ENCODE results near the gene STARD5.
"Not testable (repeated sequence)": the region's sequence is repeated elsewhere in the genome, so short reads cannot be mapped to it uniquely, and the experiment has no call there.

STARD5 gene

DNA sequence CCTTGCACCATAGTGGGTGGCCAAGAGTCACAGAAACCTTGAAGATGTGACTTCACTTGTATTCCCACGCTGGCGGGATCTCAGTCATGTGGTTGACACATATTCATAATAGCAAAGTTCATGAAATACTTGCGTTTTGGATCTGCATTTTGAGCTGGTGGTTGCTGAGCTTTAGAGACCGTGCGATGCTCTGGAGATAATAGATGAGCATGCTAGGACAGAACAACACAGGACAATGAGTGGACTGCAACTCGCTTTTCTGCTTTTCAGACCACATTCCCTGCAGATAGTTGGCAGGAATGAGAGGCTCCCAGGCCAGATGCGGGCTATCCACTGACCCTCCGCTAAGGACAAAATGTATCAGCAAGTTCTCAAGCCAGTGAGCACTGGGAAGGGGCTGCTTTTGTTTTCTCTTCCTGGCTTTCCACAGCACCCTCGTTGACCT, 13.8 kb upstream of the STARD5 start:
- WGBS, 2 experiments (ENCODE audit: insufficient coverage in 2 of 2): 92 to 93% methylated on average over 6 to 8 of the region's 9 CpGs
- H3K27ac ChIP-seq (ENCODE audit: low read depth, low read length, severe bottlenecking): no peak overlapping the region

DNA sequence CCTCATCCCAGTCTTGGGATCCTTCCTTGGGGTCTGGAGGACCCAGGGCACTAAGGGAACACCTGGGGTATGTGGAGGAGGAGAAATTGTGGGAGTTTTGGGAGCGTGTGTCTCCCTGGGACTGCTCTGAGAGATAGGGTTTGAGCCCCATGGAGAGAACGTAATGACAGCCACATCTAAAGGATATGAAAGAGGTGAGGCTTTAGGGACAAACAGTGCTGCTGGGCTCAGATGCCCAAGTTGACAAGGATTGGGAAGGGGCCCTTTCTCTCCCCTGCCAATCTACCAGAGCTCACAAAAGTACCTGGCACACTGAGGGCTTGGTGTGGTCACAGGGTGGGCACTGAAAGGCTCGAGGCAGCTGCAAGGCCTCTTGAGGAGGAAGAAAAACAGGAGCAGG, 13.3 kb upstream of the STARD5 start:
- H3K27ac ChIP-seq (ENCODE audit: low read depth, low read length, severe bottlenecking): no peak overlapping the region
- 80 to 90% methylated on average over 1 to 3 of the region's 3 CpGs for WGBS, 2 experiments (ENCODE audit: insufficient coverage in 2 of 2)
- no peaks in the 10 kb centered on the region for H3K36me3 ChIP-seq (ENCODE audit: control insufficient read depth, insufficient read depth, low read length)
- H3K9me3 ChIP-seq (ENCODE audit: control insufficient read depth, low read length): no peaks in the 10 kb centered on the region
- no peaks in the 10 kb centered on the region for H3K4me1 ChIP-seq (ENCODE audit: control insufficient read depth, insufficient read depth, low read length, poor library complexity, severe bottlenecking)
- H3K4me3 ChIP-seq (ENCODE audit: extremely low read depth, insufficient read depth, low read length, poor library complexity, severe bottlenecking): no peak overlapping the region

More for the DNA sequence above, 13.8 kb upstream of the STARD5 start:
- H3K4me1 ChIP-seq (ENCODE audit: control insufficient read depth, insufficient read depth, low read length, poor library complexity, severe bottlenecking): no peaks in the 10 kb centered on the region
- H3K36me3 ChIP-seq (ENCODE audit: control insufficient read depth, insufficient read depth, low read length): no peaks in the 10 kb centered on the region
- no peak overlapping the region for H3K4me3 ChIP-seq (ENCODE audit: extremely low read depth, insufficient read depth, low read length, poor library complexity, severe bottlenecking)
- no peaks in the 10 kb centered on the region for H3K9me3 ChIP-seq (ENCODE audit: control insufficient read depth, low read length)

DNA sequence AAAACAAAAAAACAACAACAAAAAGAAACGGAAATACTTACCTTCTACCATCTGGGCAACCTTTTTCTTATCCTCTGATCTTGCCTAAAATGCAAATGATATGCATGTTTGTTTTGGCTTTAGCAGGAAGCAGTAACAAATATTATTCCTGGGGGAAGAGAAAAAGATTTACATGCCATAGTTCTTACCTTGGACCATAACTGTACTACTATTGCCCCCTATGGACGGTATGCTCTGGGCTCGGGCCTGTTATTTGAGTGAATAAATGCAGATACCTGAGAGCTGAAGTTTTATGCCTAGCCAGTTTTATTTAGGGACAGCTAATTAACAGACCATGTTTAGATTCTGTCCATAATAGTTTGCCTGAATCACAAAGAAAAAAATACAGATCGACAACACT, 12.6 kb upstream of the STARD5 start:
- 100% methylated on average over 1 of the region's 4 CpGs; no CpG with 5 or more reads in 1 of the 2 experiments for WGBS, 2 experiments (ENCODE audit: insufficient coverage in 2 of 2)
- Histone ChIP-seq H3K4me1 (ENCODE audit: control insufficient read depth, insufficient read depth, low read length, poor library complexity, severe bottlenecking) (peaks cover 4% of the 10 kb centered on the region), H3K9me3 (ENCODE audit: control insufficient read depth, low read length) (no peaks in the 10 kb centered on the region), H3K4me3 (ENCODE audit: extremely low read depth, insufficient read depth, low read length, poor library complexity, severe bottlenecking) (no peak overlapping the region), H3K27ac (ENCODE audit: low read depth, low read length, severe bottlenecking) (no peak overlapping the region), H3K36me3 (ENCODE audit: control insufficient read depth, insufficient read depth, low read length) (no peaks in the 10 kb centered on the region)

DNA sequence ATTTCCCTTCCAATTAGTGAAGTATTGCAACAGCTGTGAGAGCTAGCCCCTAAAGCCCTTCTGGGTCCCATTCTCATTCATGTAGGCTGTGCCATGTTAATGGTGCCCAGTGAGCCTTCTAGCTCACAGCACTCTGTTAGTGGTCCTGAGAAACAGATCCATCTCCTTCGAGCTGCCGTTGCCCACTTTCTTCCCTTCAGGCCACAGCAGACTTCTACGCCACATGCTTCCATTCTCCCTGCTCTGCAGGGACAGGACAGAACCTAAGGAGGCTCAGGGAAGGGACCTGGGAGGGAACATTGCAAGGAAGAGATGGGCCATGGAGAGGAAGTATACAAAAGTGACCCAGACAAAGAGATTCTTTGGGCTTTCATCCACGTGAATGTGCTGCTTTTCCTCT, 11.7 kb upstream of the STARD5 start:
- H3K9me3 ChIP-seq (ENCODE audit: control insufficient read depth, low read length): no peaks in the 10 kb centered on the region
- H3K4me1 ChIP-seq (ENCODE audit: control insufficient read depth, insufficient read depth, low read length, poor library complexity, severe bottlenecking): peaks cover 9% of the 10 kb centered on the region
- H3K36me3 ChIP-seq (ENCODE audit: control insufficient read depth, insufficient read depth, low read length): no peaks in the 10 kb centered on the region
- WGBS, 2 experiments (ENCODE audit: insufficient coverage in 2 of 2): 96% methylated on average over 3 of the region's 4 CpGs; no CpG with 5 or more reads in 1 of the 2 experiments
- no peak overlapping the region for H3K27ac ChIP-seq (ENCODE audit: low read depth, low read length, severe bottlenecking)
- H3K4me3 ChIP-seq (ENCODE audit: extremely low read depth, insufficient read depth, low read length, poor library complexity, severe bottlenecking): no peak overlapping the region

DNA sequence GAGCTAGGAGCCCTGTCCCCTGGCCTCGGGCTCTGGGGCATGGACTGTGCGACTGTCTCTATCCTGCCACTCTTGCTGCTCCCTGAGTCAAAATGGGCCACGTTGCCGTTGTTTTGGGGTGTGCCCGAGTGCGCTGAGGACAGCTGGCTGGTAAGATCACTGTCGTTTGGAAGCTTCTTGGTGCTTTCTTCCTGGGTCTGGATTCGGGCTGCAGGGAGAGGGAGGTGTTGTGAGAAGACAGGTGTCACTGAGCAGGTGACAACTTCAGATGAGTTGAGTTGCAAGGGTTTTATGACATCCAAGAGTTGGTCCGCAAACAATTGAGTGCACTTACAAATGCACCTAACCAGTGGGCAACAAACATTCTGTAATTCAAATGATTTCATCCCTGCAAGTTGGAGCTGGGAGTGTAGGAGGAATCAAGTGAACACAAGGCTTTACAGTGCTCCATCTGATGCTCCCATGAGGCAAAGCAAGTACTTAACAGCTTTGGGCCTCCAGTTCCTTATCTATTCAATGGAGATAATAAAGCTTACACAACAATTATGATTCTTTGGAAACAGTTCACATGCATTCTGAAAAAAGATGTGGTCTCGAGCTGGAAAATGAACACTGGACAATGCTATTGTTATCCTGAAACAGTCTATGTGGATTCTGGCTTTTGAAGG, 11.0 kb upstream of the STARD5 start:
- no peak overlapping the region for H3K27ac ChIP-seq (ENCODE audit: low read depth, low read length, severe bottlenecking)
- WGBS, 2 experiments (ENCODE audit: insufficient coverage in 2 of 2): 92 to 96% methylated on average over 7 to 9 of the region's 10 CpGs
- H3K9me3 ChIP-seq (ENCODE audit: control insufficient read depth, low read length): no peaks in the 10 kb centered on the region
- H3K4me3 ChIP-seq (ENCODE audit: extremely low read depth, insufficient read depth, low read length, poor library complexity, severe bottlenecking): no peak overlapping the region
- H3K4me1 ChIP-seq (ENCODE audit: control insufficient read depth, insufficient read depth, low read length, poor library complexity, severe bottlenecking): peaks cover 9% of the 10 kb centered on the region
- H3K36me3 ChIP-seq (ENCODE audit: control insufficient read depth, insufficient read depth, low read length): no peaks in the 10 kb centered on the region

DNA sequence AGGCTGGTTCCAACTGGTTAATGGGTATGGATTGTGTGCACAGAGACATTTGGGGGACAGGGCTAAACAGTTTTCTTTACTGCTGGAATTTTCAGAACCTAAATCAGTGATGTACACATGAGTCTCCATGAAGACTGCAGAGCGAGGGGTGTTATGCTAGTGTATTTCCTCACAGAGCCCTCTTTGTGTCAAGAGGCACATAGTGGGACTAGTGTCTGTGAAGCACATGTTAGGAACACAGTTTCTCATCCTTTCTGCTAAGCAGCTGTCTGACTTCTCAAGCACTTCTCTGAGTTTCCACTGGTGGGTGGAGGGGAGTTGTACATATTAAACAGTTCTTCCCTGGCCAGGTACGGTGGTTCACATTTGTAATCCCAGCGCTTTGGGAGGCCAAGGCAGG, 9.4 kb upstream of the STARD5 start:
- H3K4me1 ChIP-seq (ENCODE audit: control insufficient read depth, insufficient read depth, low read length, poor library complexity, severe bottlenecking): peaks cover 9% of the 10 kb centered on the region
- no peak overlapping the region for H3K27ac ChIP-seq (ENCODE audit: low read depth, low read length, severe bottlenecking)
- no peaks in the 10 kb centered on the region for H3K9me3 ChIP-seq (ENCODE audit: control insufficient read depth, low read length)
- no peaks in the 10 kb centered on the region for H3K36me3 ChIP-seq (ENCODE audit: control insufficient read depth, insufficient read depth, low read length)
- H3K4me3 ChIP-seq (ENCODE audit: extremely low read depth, insufficient read depth, low read length, poor library complexity, severe bottlenecking): no peak overlapping the region
- WGBS, 2 experiments (ENCODE audit: insufficient coverage in 2 of 2): 94 to 100% methylated on average over 2 to 3 of the region's 3 CpGs

DNA sequence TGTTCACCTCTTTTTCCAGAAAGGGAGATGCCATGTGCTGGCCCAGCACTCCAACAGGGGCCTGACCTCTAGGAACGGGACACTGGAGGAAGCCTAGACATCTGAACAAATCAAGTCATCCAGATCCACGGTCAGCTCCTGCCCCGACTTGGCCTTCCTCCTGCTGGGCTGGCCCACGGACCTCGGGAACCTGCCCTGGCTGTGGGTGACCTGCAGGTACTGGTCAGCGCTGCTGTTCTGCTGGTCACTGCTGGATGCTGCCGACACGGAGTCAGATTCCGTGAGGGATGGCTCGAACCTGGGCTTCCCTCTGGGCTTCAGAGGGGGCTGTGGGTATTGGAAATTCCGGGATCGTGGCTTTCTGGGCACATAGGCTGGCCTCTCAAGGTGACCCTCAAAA, 8.4 kb upstream of the STARD5 start:
- WGBS, 2 experiments (ENCODE audit: insufficient coverage in 2 of 2): 93 to 94% methylated on average over 9 to 12 of the region's 12 CpGs
- Histone ChIP-seq H3K4me3 (ENCODE audit: extremely low read depth, insufficient read depth, low read length, poor library complexity, severe bottlenecking) (no peak overlapping the region), H3K4me1 (ENCODE audit: control insufficient read depth, insufficient read depth, low read length, poor library complexity, severe bottlenecking) (peaks cover 9% of the 10 kb centered on the region), H3K36me3 (ENCODE audit: control insufficient read depth, insufficient read depth, low read length) (no peaks in the 10 kb centered on the region), H3K9me3 (ENCODE audit: control insufficient read depth, low read length) (no peaks in the 10 kb centered on the region), H3K27ac (ENCODE audit: low read depth, low read length, severe bottlenecking) (no peak overlapping the region)

DNA sequence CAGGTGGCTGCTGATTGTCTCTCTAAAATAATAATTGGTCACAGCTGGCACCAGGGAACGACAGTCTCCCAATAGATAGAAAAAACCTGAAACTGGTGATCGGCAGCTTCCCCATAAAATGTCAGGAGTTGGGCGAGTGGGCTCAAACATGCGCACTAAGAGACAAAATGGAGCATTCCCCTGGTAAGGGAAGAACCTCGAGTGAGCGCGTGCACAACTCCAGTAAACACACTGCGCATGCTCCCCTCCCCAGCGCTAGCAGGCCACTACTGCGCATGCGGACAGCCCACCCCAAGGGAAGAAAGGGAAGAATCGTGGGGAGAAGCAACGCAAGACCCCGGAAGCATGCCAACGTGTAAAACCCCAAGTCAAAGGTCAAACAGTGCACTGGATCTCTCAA, 7.7 kb upstream of the STARD5 start:
- Histone ChIP-seq H3K27ac (ENCODE audit: low read depth, low read length, severe bottlenecking) (no peak overlapping the region), H3K36me3 (ENCODE audit: control insufficient read depth, insufficient read depth, low read length) (no peaks in the 10 kb centered on the region), H3K9me3 (ENCODE audit: control insufficient read depth, low read length) (no peaks in the 10 kb centered on the region), H3K4me3 (ENCODE audit: extremely low read depth, insufficient read depth, low read length, poor library complexity, severe bottlenecking) (no peak overlapping the region), H3K4me1 (ENCODE audit: control insufficient read depth, insufficient read depth, low read length, poor library complexity, severe bottlenecking) (peaks cover 9% of the 10 kb centered on the region)
- WGBS, 2 experiments (ENCODE audit: insufficient coverage in 2 of 2): 93 to 98% methylated on average over 14 to 15 of the region's 15 CpGs

DNA sequence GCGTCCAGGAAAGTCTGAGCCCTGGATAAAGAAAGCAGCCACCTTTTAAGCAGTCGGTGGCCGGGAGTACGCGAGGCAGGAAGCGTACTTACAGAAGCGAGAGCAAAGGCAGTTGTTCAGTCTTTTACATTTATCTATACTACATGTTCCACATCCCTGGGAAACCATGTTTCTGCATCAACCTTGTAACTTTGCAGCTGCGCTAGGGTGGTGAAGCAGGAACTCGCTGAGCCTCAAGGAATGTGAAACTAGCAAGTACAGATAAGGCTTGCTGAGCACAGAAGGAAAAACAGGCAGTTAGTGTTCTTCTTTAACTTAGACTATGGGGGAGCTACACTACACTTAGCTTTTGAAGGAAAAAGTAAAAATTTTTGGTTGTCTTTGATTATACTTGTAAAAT, 7.2 kb upstream of the STARD5 start:
- H3K9me3 ChIP-seq (ENCODE audit: control insufficient read depth, low read length); H3K36me3 ChIP-seq (ENCODE audit: control insufficient read depth, insufficient read depth, low read length); H3K27ac ChIP-seq (ENCODE audit: low read depth, low read length, severe bottlenecking); H3K4me1 ChIP-seq (ENCODE audit: control insufficient read depth, insufficient read depth, low read length, poor library complexity, severe bottlenecking); H3K4me3 ChIP-seq (ENCODE audit: extremely low read depth, insufficient read depth, low read length, poor library complexity, severe bottlenecking): not testable (repeated sequence)
- WGBS, 2 experiments (ENCODE audit: insufficient coverage in 2 of 2): 90 to 95% methylated on average over 7 to 9 of the region's 9 CpGs

DNA sequence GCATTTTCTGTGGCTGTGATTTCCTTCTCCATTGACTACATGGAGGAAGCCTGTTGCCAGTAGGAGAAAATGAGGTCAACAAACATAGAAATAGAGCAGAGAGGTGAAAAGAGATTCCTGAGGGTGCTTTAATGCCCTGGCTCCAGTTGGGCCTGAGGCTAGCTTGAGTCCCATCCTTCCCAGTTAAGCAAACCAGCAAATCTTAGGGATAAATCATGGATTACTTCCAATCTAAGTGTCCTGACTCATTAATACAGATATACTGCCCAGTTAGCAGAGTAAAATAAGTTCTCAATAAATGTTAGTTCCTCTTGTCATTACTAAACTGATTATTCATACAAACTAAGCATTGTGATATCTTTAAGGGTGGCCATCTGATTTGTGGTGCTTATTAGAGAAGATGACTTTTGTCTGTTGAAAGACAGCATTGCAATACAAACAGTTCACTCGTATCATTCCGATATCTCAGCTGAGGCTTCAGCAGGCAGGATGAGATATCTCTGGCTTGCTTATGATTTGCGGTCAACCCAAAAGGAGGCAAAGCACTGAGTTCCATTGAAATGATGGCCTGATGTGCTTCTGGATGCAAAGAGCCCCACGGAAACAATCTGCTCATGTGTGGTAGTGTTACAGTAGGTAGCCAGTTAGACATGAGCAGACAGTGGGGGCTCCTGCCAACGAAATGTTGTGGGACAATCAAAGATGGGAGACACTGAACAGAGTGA, 6.6 kb upstream of the STARD5 start:
- Histone ChIP-seq H3K27ac (ENCODE audit: low read depth, low read length, severe bottlenecking) (no peak overlapping the region), H3K36me3 (ENCODE audit: control insufficient read depth, insufficient read depth, low read length) (no peaks in the 10 kb centered on the region), H3K4me1 (ENCODE audit: control insufficient read depth, insufficient read depth, low read length, poor library complexity, severe bottlenecking) (peaks cover 9% of the 10 kb centered on the region), H3K9me3 (ENCODE audit: control insufficient read depth, low read length) (no peaks in the 10 kb centered on the region), H3K4me3 (ENCODE audit: extremely low read depth, insufficient read depth, low read length, poor library complexity, severe bottlenecking) (no peak overlapping the region)
- 92 to 94% methylated on average over 5 of the region's 5 CpGs for WGBS, 2 experiments (ENCODE audit: insufficient coverage in 2 of 2)

DNA sequence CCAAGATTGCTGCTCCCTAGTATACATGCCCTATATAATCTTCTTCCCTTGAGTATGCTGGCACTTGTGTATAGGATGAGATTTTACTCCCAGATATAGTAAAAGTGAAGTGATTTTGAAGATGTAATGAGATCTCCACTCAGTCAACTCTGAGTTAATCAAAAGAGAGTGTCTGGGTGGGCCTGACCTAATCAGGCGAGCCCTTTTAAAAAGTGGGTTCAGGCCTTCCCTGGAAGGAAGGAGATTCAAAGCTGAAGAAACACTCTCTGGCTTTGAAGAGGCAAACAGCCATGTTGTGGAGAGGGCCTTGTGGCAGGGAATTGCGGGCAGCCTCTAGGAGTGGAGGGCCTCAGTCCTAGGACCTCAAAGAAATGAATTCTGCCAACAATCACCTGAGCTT, 5.5 kb upstream of the STARD5 start:
- peaks cover 9% of the 10 kb centered on the region for H3K4me1 ChIP-seq (ENCODE audit: control insufficient read depth, insufficient read depth, low read length, poor library complexity, severe bottlenecking)
- no peak overlapping the region for H3K27ac ChIP-seq (ENCODE audit: low read depth, low read length, severe bottlenecking)
- H3K4me3 ChIP-seq (ENCODE audit: extremely low read depth, insufficient read depth, low read length, poor library complexity, severe bottlenecking): no peak overlapping the region
- 85 to 95% methylated on average over 2 of the region's 2 CpGs for WGBS, 2 experiments (ENCODE audit: insufficient coverage in 2 of 2)
- H3K9me3 ChIP-seq (ENCODE audit: control insufficient read depth, low read length): no peaks in the 10 kb centered on the region
- no peaks in the 10 kb centered on the region for H3K36me3 ChIP-seq (ENCODE audit: control insufficient read depth, insufficient read depth, low read length)

Measured in mesodermal cell (in vitro differentiated cells).